ENCODE results near the gene CNOT3.

Gene CNOT3

DNA sequence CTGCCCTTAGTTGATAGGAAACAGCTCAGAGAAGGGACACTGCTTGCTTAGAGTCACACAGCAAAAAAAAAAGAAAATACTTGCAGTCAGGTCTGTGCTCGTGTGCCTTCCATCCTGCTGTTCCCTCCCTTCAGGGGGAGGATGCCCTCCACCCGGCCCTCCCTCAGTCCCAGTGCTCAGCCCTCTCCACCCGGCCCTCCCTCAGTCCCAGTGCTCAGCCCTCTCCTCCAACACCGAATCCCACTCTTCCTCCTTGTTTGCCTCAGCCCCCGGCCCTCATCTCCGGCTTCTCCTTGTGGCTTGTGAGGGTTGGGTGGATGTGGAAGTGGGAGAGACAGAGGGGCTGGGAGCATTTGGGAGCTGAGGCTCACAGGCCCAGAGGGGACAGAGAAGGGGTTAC is 27.9 kb upstream of the CNOT3 start (continued):
- TF ChIP-seq ZNF544 (tag by site-specific recombination; IDR thresholded peaks at IDR 0.05) (no peak), ZNF138 (tag by site-specific recombination; IDR thresholded peaks at IDR 0.05; ENCODE audit: borderline replicate concordance) (no peak), ZNF610 (tag by site-specific recombination; IDR thresholded peaks at IDR 0.05; ENCODE audit: borderline replicate concordance) (no peak), BCL11A (tag by site-specific recombination; IDR thresholded peaks at IDR 0.05; ENCODE audit: low read depth) (no peak), SCRT1 (tag by site-specific recombination; IDR thresholded peaks at IDR 0.05; ENCODE audit: borderline replicate concordance) (no peak)
- TF ChIP-seq, protein P1, sequence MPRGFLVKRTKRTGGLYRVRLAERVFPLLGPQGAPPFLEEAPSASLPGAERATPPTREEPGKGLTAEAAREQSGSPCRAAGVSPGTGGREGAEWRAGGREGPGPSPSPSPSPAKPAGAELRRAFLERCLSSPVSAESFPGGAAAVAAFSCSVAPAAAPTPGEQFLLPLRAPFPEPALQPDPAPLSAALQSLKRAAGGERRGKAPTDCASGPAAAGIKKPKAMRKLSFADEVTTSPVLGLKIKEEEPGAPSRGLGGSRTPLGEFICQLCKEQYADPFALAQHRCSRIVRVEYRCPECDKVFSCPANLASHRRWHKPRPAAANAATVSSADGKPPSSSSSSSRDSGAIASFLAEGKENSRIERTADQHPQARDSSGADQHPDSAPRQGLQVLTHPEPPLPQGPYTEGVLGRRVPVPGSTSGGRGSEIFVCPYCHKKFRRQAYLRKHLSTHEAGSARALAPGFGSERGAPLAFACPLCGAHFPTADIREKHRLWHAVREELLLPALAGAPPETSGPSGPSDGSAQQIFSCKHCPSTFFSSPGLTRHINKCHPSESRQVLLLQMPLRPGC (tag by site-specific recombination; IDR thresholded peaks at IDR 0.05) = no peak
- TF ChIP-seq, protein P2, sequence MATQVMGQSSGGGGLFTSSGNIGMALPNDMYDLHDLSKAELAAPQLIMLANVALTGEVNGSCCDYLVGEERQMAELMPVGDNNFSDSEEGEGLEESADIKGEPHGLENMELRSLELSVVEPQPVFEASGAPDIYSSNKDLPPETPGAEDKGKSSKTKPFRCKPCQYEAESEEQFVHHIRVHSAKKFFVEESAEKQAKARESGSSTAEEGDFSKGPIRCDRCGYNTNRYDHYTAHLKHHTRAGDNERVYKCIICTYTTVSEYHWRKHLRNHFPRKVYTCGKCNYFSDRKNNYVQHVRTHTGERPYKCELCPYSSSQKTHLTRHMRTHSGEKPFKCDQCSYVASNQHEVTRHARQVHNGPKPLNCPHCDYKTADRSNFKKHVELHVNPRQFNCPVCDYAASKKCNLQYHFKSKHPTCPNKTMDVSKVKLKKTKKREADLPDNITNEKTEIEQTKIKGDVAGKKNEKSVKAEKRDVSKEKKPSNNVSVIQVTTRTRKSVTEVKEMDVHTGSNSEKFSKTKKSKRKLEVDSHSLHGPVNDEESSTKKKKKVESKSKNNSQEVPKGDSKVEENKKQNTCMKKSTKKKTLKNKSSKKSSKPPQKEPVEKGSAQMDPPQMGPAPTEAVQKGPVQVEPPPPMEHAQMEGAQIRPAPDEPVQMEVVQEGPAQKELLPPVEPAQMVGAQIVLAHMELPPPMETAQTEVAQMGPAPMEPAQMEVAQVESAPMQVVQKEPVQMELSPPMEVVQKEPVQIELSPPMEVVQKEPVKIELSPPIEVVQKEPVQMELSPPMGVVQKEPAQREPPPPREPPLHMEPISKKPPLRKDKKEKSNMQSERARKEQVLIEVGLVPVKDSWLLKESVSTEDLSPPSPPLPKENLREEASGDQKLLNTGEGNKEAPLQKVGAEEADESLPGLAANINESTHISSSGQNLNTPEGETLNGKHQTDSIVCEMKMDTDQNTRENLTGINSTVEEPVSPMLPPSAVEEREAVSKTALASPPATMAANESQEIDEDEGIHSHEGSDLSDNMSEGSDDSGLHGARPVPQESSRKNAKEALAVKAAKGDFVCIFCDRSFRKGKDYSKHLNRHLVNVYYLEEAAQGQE (tag by site-specific recombination; IDR thresholded peaks at IDR 0.05) = no peak

DNA sequence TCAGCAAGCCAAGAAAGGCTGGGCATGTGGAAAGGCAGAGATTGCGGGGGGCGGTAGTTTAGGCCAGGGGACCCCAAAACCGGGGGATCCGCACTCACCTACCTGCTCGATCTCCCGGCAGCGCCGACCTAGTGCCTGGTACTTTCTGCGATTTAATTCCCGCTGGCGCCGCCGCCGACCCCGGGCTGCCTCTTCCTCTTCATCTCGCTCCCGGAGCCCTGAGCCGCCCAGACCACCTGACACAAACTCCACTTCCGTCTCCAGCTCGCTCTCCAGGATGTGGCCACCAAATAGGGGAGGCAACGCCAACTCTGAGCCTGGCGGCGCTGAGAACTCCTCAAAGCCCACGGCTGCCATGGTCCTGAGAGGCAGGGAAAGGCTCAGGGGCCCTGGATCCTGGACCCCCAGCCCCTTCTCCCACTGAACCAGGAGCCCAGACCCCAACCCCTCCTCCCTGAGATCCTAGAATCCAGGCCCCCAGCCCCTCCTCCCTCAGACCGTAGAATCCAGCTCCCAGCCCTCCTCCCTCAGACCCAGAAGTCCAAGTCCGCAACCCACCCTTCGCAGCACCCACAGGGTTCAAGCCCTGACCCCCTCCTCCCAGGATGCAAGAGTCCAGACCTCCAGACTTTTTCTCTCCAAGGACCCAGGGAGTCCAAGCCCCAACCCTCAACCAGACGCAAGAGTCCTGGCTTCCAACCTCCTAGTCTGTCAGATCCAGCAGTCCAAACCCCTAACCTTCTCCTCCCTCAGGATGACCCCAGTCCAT is 23.0 kb upstream of the CNOT3 start:
- POLR2A ChIA-PET = interaction anchor here (0.6 to 6.2 kb wide), 18 partner anchors 8 to 1572 kb away, joined by 3 to 116 read pairs (median 5); partner anchors contain the start of genes CNOT3, LENG1, LENG8 and MBOAT7
- H3K9me3 ChIP-seq (ENCODE audit: control insufficient read depth, insufficient read depth, low read depth, low read length) = no peaks in the 10 kb centered on the region
- no peak for TF ChIP-seq ZNF585B (tag by site-specific recombination; IDR thresholded peaks at IDR 0.05)
- no peak for TF ChIP-seq ZNF624 (tag by site-specific recombination; IDR thresholded peaks at IDR 0.05)
- TF ChIP-seq, protein P3, sequence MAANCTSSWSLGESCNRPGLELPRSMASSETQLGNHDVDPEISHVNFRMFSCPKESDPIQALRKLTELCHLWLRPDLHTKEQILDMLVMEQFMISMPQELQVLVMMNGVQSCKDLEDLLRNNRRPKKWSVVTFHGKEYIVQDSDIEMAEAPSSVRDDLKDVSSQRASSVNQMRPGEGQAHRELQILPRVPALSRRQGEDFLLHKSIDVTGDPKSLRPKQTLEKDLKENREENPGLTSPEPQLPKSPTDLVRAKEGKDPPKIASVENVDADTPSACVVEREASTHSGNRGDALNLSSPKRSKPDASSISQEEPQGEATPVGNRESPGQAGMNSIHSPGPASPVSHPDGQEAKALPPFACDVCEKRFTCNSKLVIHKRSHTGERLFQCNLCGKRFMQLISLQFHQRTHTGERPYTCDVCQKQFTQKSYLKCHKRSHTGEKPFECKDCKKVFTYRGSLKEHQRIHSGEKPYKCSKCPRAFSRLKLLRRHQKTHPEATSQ (tag by site-specific recombination; IDR thresholded peaks at IDR 0.05) = no peak
- TF ChIP-seq ZNF133 (tag by site-specific recombination; IDR thresholded peaks at IDR 0.05) = no peak
- no peak for TF ChIP-seq ZNF10 (tag by site-specific recombination; IDR thresholded peaks at IDR 0.05)
- no peak for TF ChIP-seq SCRT2 (tag by site-specific recombination; IDR thresholded peaks at IDR 0.05)
- TF ChIP-seq MYNN (tag by site-specific recombination; IDR thresholded peaks at IDR 0.05; ENCODE audit: borderline replicate concordance) = no peak
- no peak for TF ChIP-seq ZNF561 (tag by site-specific recombination; IDR thresholded peaks at IDR 0.05; ENCODE audit: borderline replicate concordance)
- peak overlapping the region; percentile 80; the same call in 1 of the 2 replicates for H3K27ac ChIP-seq (ENCODE audit: extremely low read depth, low read depth, low read length)
- peaks cover 7% of the 10 kb centered on the region for H3K4me1 ChIP-seq (ENCODE audit: control insufficient read depth, insufficient read depth, low read length)
- peaks cover 46 to 52% of the 10 kb centered on the region in 2 experiments for H3K36me3 ChIP-seq (ENCODE audit: control insufficient read depth in 2 of 2, insufficient read depth in 1 of 2, low read length in 2 of 2)
- peak overlapping the region; percentile 95 for H3K4me3 ChIP-seq (ENCODE audit: low read depth, low read length)
- CTCF ChIA-PET = interaction anchor here (0.6 to 1.5 kb wide), 6 partner anchors 42 to 301 kb away, joined by 3 read pairs; partner anchors contain the start of genes MBOAT7 and TTYH1
